ENCODE results near the gene MVK.

DNA sequence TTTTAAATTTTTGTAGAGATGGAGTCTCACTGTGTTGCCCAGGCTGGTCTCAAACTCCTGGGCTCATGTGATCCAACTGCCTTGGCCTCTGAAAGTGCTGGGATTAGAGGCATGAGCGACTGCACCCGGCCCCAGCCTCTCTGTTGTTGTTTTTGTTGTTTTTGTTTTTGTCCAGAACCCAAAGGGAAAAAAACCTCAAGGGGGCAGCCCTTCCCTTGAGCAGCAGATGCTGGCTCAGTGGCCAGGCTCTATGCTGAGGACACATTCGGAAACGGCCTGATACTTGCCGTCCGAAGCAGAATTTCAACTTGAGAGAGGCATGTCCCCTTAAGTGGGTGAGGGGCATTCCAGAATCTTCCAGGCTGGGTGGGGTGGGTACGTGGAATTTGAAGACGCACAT lies 6.7 kb downstream of the MVK start:
- TF ChIP-seq CTCF (IDR thresholded peaks at IDR 0.05; ENCODE audit: low read depth, low read length) (no peak), POLR2A (IDR thresholded peaks at IDR 0.05; ENCODE audit: extremely low read depth, insufficient read length) (no peak), MAX (IDR thresholded peaks at IDR 0.05; ENCODE audit: low read depth, low read length) (no peak), MYC (IDR thresholded peaks at IDR 0.05; ENCODE audit: low read depth, low read length) (no peak)

Data from NB4 (cell line).